Activated naive CD4-positive, alpha-beta T cell treated with anti-CD3 and anti-CD28 coated beads, Interleukin-2, amount 50 U/mL, for 72 hours (primary cell): Measurements from ENCODE around the gene DAB1. TPM values are rescaled to one million over a fixed set of nuclear protein-coding genes. Genes with fewer than 3 reads are reported as not detected.

Experiments
- ATAC-seq, 2 donors: fragments of 150-1000 bp; cut with Tn5 transposase; 2 replicates each; pipeline ENCODE4 v1.10.0; 2021; ENCODE audit warnings: mild to moderate bottlenecking in 2 of 2, moderate library complexity in 2 of 2
- DNase-seq, 2 donors: peaks; one replicate each; pipeline ENCODE4 v3.0.0; 2021 to 2022; ENCODE audit warnings: low spot score in 2 of 2
- H3K27ac Mint-ChIP-seq, 2 donors: one replicate each; pipeline ENCODE4 v1.8.0; 2022; ENCODE audit warnings: mild to moderate bottlenecking in 2 of 2, mixed read lengths in 2 of 2
- H3K36me3 Mint-ChIP-seq, 2 donors: one replicate each; pipeline ENCODE4 v1.8.0; 2022; ENCODE audit warnings: mixed read lengths in 2 of 2
- H3K9me3 Mint-ChIP-seq, 2 donors: one replicate each; pipeline ENCODE4 v1.8.0; 2022; ENCODE audit warnings: mixed read lengths in 2 of 2
- total RNA-seq, 2 donors: library from RNA; stranded (reverse); gene quantifications; one replicate each; pipeline ENCODE4 v1.2.3, GENCODE V29; 2022

The DAB1 gene
- total RNA-seq, 2 donors from 2014 or later, result 0.14 TPM; not detected in 1

GRCh38 chr1:57423135-57423655 lies 665 bp downstream of the DAB1 start:
- H3K27ac Mint-ChIP-seq, result no peak overlapping the region
- no peak for DNase-seq
- H3K9me3 Mint-ChIP-seq, result peaks cover 0 to 2% of the 10 kb centered on the region in 2 donors
- peaks cover 0 to 29% of the 10 kb centered on the region in 2 donors for H3K36me3 Mint-ChIP-seq
- peak in 1 of 2 donors; percentile 13 for ATAC-seq

- no peak for DNase-seq
Observed at GRCh38 chr1:57422271-57423134, 1.4 kb downstream of the DAB1 start.

GRCh38 chr1:57421806-57422205 lies 2.1 kb downstream of the DAB1 start:
- DNase-seq (no peak), ATAC-seq (no peak)
- peaks cover 0 to 4% of the 10 kb centered on the region in 2 donors for H3K9me3 Mint-ChIP-seq
- H3K36me3 Mint-ChIP-seq, result peaks cover 0 to 29% of the 10 kb centered on the region in 2 donors
- no peak overlapping the region for H3K27ac Mint-ChIP-seq

More at GRCh38 chr1:57422271-57423134, 1.4 kb downstream of the DAB1 start:
- peaks cover 0 to 4% of the 10 kb centered on the region in 2 donors for H3K9me3 Mint-ChIP-seq
- no peak overlapping the region for H3K27ac Mint-ChIP-seq
- H3K36me3 Mint-ChIP-seq, result peaks cover 0 to 29% of the 10 kb centered on the region in 2 donors
- ATAC-seq, result no peak

GRCh38 chr1:57420981-57421785 lies 2.7 kb downstream of the DAB1 start:
- no peak overlapping the region for H3K27ac Mint-ChIP-seq
- H3K36me3 Mint-ChIP-seq, result peaks cover 0 to 29% of the 10 kb centered on the region in 2 donors
- H3K9me3 Mint-ChIP-seq, result peaks cover 0 to 4% of the 10 kb centered on the region in 2 donors
- ATAC-seq (no peak), DNase-seq (no peak)

- Mint-ChIP-seq H3K36me3 (peaks cover 0 to 11% of the 10 kb centered on the region in 2 donors), H3K27ac (no peak overlapping the region), H3K9me3 (peaks cover 0 to 4% of the 10 kb centered on the region in 2 donors)
- DNase-seq (no peak), ATAC-seq (no peak)
Observed at GRCh38 chr1:57418971-57419370, 4.9 kb downstream of the DAB1 start.

- Mint-ChIP-seq H3K9me3 (peaks cover 9 to 10% of the 10 kb centered on the region in 2 donors), H3K27ac (no peak overlapping the region), H3K36me3 (no peaks in the 10 kb centered on the region)
- DNase-seq (no peak), ATAC-seq (no peak)
Observed at GRCh38 chr1:57411262-57411661, 12.6 kb downstream of the DAB1 start.

- ATAC-seq (no peak), DNase-seq (no peak)
- H3K36me3 Mint-ChIP-seq, result no peaks in the 10 kb centered on the region
- peaks cover 9 to 10% of the 10 kb centered on the region in 2 donors for H3K9me3 Mint-ChIP-seq
- no peak overlapping the region for H3K27ac Mint-ChIP-seq
Observed at GRCh38 chr1:57410508-57410907, 13.4 kb downstream of the DAB1 start.

GRCh38 chr1:57407928-57408327 lies 15.9 kb downstream of the DAB1 start:
- Mint-ChIP-seq H3K27ac (no peak overlapping the region), H3K9me3 (peaks cover 9 to 10% of the 10 kb centered on the region in 2 donors), H3K36me3 (no peaks in the 10 kb centered on the region)
- DNase-seq (no peak), ATAC-seq (no peak)

- Mint-ChIP-seq H3K36me3 (no peaks in the 10 kb centered on the region), H3K9me3 (peaks cover 4 to 10% of the 10 kb centered on the region in 2 donors), H3K27ac (no peak overlapping the region)
- DNase-seq (no peak), ATAC-seq (no peak)
Observed at GRCh38 chr1:57406428-57406970, 17.4 kb downstream of the DAB1 start.

- no peaks in the 10 kb centered on the region for H3K36me3 Mint-ChIP-seq
- no peak for DNase-seq
- peaks cover 4 to 10% of the 10 kb centered on the region in 2 donors for H3K9me3 Mint-ChIP-seq
- no peak for ATAC-seq
- H3K27ac Mint-ChIP-seq, result no peak overlapping the region
Observed at GRCh38 chr1:57404884-57405283, 19.0 kb downstream of the DAB1 start.

- DNase-seq (no peak), ATAC-seq (no peak)
- no peaks in the 10 kb centered on the region for H3K36me3 Mint-ChIP-seq
- no peak overlapping the region for H3K27ac Mint-ChIP-seq
- peaks cover 0 to 6% of the 10 kb centered on the region in 2 donors for H3K9me3 Mint-ChIP-seq
Observed at GRCh38 chr1:57403201-57403600, 20.7 kb downstream of the DAB1 start.

GRCh38 chr1:57401671-57402070 lies 22.2 kb downstream of the DAB1 start:
- DNase-seq (no peak), ATAC-seq (no peak)
- Mint-ChIP-seq H3K27ac (no peak overlapping the region), H3K36me3 (no peaks in the 10 kb centered on the region), H3K9me3 (no peaks in the 10 kb centered on the region)

GRCh38 chr1:57400048-57400447 lies 23.8 kb downstream of the DAB1 start:
- ATAC-seq, result no peak
- H3K36me3 Mint-ChIP-seq, result no peaks in the 10 kb centered on the region
- H3K27ac Mint-ChIP-seq, result no peak overlapping the region
- no peak for DNase-seq
- no peaks in the 10 kb centered on the region for H3K9me3 Mint-ChIP-seq

GRCh38 chr1:57393058-57393584 lies 30.7 kb downstream of the DAB1 start:
- Mint-ChIP-seq H3K27ac (no peak overlapping the region), H3K9me3 (peaks cover 3 to 5% of the 10 kb centered on the region in 2 donors), H3K36me3 (no peaks in the 10 kb centered on the region)
- ATAC-seq (no peak), DNase-seq (no peak)

GRCh38 chr1:57385336-57385735 lies 38.5 kb downstream of the DAB1 start:
- ATAC-seq (no peak), DNase-seq (no peak)
- no peak overlapping the region for H3K27ac Mint-ChIP-seq
- peaks cover 5 to 12% of the 10 kb centered on the region in 2 donors for H3K9me3 Mint-ChIP-seq
- H3K36me3 Mint-ChIP-seq, result no peaks in the 10 kb centered on the region

- Mint-ChIP-seq H3K36me3 (no peaks in the 10 kb centered on the region), H3K27ac (no peak overlapping the region), H3K9me3 (peaks cover 5 to 12% of the 10 kb centered on the region in 2 donors)
- ATAC-seq (no peak), DNase-seq (no peak)
Observed at GRCh38 chr1:57384901-57385300, 39.0 kb downstream of the DAB1 start.
